Activated CD4-positive, alpha-beta T cell treated with anti-CD3 and anti-CD28 coated beads, Interleukin-2, amount 50 U/mL, for 1 hour (primary cell): ENCODE data around the gene SALL1.

Source experiments
- DNase-seq: peaks from one replicate; pipeline ENCODE4 v3.0.0-alpha.2; 2020

Gene SALL1

GRCh38 chr16:51150888-51151320 is at the start of gene SALL1:
Gene SALL1, minus strand, starts transcription at chr16:51151270. Its CDS starts 29 bp downstream, at chr16:51151241.
- no peak for DNase-seq

DNA sequence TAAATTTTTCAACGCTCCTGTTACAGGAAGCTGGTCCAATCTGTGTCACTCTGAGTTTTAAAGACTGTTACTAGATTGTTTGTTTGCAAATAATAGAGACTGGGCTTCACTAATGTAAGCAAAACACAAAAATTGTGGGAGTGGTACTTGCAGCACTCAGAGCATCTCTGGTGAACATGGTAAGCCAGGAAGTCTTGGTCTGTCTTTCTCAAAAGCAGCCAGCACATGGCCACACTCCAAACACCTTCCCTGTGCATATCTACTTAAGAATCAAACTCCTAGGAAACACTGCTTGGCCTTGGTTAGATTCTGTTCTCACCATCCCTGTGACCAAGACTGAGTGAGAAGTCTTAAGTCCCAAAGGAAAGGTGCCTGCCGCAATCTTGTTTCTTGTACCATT is 49.7 kb upstream of the SALL1 start:
- no peak for DNase-seq

DNA sequence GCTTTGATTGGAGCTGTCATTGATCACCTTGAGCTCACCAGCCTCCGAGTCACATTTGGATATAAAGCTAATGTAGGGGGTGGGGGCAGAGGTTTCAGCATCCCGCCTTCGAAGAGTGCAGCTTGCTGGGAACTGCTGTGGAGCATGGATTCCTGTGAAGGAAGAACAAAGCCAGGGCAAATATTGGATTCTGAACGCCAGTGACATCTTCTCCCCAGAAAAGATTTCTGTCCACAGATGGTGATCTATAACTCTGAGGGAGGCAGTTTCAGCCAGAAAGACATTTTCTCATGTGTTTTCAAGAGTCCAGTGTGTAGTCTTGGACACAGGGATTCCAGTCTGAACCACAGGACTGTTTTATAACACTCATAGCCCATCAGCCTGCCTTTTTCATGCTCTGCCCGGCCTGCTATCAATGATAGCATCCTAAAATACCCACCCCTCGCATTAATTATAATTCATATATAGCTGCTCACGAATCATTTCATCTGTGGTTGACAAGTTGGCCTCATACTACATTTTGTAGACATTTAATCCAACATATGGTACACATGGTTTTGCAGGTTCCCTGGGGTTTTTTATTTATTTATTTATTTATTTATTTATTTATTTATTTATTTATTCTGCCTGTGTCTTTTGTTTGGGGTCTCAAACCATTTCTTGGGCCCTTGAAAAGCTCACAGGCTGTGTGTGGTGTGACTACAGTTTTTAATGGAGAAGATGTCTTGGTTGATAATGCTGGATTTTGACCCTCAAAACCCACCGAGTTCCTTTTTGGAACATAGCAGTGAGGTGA is 47.1 kb upstream of the SALL1 start:
- DNase-seq, result no peak

- no peak for DNase-seq
These were observed 42.8 kb upstream of the SALL1 start for GRCh38 chr16:51193879-51194278.

DNA sequence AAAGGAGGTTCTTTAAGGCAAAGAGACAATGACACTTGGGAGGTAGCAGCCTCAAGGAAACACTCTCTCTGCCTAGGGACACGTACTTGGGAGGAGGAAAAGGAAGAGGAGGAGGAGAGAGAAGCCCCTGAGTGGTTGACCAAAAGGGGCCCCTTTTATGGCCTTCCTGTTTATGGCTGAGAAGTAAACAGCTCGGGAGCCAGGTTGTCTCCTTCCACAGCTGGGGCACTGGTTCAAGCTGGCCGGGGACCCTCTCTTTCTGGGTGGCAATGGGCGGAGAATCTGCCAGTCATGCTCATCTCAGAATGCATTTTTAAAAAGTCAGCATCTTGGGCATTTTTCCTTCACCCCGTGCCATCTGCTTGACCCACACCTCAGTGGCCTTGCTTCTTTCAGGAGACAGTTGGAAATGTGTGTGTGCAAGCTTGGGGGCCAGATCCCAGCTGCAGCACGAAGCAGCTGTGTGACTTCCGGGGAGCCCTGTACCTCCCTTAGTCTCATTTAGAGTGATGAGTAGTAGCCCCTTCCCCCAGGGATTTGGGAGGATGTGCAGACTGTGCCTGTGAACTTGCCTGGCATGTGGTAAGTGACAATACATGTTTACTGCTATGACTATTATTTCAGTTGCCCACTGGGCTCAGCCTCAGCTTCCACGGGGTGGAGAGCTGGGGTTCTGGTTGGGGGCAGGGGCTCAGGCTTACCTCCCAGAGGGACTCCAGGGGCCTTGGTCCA is 33.8 kb upstream of the SALL1 start:
- DNase-seq, result no peak

GRCh38 chr16:51181503-51181811 is 30.4 kb upstream of the SALL1 start:
- no peak for DNase-seq

- DNase-seq, result no peak
These were observed 29.8 kb upstream of the SALL1 start for GRCh38 chr16:51180719-51181502.

- no peak for DNase-seq
These were observed 24.0 kb upstream of the SALL1 start for GRCh38 chr16:51175081-51175480.

DNA sequence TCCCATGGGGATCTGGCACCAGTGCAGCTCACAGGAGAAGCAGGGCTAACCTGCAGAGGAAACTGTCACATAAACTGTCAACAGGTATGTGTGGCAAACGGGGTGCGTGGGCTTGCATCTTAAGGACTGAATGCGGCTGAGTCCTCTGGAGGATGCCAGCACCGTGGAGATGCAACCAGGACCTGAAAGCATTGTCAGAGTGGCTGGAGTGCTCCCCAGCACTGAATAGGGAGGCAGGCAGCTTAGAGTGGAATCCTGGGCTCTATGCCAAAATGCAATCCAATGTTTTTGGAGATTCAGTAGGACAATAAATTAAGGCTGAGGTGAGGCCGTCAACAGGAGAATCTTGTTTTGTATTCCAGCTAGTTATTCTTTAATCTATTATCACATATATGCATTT is 21.3 kb upstream of the SALL1 start:
- DNase-seq, result no peak

DNA sequence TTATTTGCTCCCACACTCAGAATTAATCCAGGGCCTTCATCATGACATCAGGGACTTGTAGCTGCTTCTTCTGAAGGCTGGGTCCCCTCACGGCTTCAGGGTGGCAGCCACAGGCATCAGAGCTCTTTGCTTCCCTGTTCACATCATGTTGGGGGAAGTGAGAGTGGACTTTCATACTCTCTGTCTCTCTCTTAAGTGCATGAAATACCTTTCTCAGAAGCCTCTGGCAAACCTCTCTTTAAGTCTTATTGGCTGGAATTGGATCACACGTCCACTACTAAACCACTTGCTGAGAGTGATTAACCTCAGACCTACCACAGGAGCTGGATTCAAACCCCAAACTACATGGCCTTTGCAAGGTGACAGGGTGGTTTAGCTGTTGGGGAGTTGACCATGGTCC is 17.7 kb upstream of the SALL1 start:
- no peak for DNase-seq

DNA sequence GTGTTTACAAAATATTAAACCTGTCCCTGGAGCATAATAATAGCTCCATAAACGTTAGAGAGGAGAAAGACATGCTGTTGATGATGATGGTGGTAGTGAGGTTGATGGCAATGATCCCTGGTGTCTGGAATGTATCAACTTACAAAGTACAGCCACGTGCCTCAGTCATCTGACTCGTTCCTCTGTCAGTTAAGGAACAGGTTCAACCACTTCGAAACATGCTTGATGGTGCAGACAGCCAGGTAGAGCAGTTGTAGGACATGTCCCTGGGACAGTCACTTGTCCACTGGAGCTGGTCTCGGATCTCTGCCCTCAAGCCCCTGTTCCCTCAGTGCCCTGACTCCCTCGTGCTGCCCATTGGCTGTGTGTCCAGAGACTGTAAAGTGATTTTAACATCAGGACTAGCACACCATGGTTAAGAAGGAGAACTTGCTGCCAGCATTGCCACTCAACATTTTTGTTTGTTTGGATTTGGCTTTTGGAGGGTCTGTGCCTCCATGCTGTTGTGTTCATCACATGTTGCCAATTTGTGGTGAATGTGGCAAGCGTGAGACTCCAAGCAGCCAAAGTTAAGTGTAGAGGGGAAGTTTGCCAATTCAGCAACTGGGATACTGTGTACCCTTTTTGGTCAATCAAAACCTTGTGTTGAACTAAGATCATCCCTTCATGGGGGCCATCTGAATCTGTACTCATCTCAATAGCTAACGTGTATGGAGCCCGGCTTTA is 16.3 kb upstream of the SALL1 start:
- no peak for DNase-seq

GRCh38 chr16:51166541-51166940 is 15.5 kb upstream of the SALL1 start:
- DNase-seq, result no peak

DNA sequence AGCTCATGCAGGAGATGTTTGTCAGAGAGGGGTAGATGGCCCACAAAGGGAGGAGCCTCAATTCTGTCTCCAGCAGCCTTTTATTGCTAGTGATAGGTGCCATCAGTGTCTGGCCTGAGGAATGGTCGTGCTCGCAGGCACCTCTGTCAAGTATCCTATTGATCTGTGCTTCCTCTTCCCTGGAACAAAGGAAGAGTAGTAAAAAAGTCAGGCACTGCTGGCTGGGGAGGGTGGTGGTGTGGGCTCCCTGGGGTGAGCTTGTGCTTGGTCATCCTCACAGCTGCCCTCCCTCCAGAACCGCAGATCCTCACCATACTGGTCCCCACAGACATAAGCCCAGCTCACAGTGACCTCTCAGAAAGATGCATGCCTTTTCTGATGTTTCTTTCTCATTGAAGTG is 15.0 kb upstream of the SALL1 start:
- DNase-seq, result no peak

DNA sequence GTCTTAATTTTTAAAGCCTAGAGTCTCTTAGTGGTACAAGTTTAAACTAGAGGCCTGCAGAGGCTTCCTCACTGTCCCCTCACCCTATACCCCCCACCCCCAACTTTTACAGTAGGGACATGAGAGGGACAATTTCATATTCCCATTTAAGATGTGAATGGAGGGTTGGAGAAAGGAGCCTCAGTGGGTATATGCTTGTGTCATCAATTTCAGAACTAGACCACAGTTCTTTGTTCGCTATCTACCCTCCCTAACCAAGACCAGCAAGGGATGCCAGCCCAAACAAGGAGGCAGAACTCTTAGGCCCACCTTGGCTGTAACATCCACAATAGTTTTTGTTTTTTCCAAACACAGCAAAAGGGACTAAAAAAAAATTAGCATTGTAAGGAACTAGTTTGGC is 14.0 kb upstream of the SALL1 start:
- no peak for DNase-seq

DNA sequence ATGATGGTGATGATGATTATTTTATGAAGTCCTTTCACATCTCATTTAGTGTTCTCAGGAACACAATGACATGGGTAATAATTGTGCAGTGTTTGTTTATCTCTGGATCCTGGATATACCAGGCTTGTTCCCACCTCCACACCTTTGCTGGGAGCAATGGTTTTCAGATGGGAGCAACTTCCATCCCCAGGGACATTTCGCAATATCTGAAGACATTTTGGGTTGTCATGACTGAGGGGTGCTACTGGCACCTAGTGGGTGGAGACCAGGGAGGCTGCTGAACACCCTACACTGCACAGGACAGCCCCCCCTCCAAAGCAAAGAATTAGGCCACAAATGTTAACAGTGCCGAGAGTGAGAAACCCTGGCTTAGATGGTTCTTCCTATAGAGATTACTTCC is 13.5 kb upstream of the SALL1 start:
- DNase-seq, result no peak

DNA sequence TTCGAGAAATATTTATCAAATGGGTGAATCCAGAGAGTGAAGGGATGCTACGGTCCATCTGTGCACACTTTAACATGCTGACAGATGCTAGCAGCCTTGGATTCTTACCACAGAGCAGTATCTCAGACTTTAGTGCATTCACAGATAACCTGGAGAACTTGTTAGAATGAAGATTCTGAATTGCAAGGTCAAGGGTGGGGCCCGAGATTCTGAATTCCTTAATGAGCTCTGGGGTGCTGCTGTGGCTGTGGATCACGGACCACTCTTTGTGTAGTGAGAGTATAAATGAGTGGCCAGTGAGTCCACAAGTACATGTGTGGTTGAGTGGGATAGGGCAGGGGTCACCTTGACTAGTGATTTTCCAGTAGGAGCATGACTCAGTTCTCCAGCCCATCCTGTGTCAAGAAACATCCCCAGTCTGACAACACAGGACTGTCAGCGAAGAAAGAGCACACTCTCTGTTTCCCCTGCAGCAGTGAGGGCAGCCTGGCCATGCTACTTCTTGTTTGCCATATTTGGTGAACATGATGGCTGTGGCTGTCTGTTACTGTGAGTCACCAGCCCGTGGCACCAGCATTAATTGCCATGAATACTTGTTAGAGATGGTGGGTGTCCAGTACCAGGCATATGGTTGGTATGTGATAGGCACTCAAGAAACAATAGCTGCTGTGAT is 13.0 kb upstream of the SALL1 start:
- no peak for DNase-seq

DNA sequence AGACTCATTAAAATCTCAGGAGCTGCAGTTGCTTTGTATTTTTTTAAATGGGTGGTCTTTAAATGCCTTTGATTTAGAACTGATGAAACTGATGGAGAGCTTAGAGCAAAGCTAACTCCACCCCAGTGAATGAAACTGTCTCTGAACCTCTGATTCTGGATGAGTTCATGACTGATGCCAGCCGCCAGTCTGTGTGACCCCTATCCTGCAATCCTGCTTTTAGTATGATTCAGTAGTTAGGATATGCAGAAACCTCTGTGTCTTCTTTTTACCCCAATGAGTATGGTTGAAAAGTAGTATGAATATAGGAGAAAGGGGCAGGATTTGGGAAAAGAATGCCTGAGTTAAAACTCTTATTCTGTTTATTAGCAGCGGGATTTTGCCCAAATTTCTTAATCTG is 12.3 kb upstream of the SALL1 start:
- no peak for DNase-seq

- DNase-seq, result no peak
These were observed 10.5 kb upstream of the SALL1 start for GRCh38 chr16:51161440-51162195.

- no peak for DNase-seq
These were observed 8.8 kb upstream of the SALL1 start for GRCh38 chr16:51159865-51160264.

DNA sequence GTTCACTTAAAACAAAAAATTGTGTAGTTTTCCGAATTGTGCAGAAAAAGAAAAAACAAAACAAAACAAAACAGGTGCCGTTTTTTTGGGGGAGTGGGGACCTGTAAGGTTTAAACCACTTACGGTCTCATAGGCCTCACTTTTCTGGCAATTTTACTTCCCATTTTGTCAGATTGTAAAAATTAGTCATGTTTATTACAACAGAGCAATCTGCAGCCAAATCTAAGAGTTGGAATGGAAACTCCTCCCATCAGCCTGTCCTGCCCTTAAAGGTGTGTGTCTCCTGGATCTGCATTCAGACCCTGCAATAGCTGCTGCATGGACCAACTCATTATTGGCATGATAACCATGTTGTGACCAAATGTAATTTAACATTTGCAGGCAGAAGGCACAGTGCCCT is 8.2 kb upstream of the SALL1 start:
- DNase-seq, result no peak

GRCh38 chr16:51157698-51158097 is 6.6 kb upstream of the SALL1 start:
- no peak for DNase-seq

- no peak for DNase-seq
These were observed 5.7 kb upstream of the SALL1 start for GRCh38 chr16:51156807-51157200.
